Keratinocyte (primary cell): ENCODE data around the gene RGS9. TPM values are rescaled to one million over a fixed set of nuclear protein-coding genes. Genes with fewer than 3 reads are reported as not detected.
A peak's percentile ranks its signal among the peaks of the same experiment; 100 is the strongest.

Experiments used
- DNase-seq: peaks from one replicate; pipeline ENCODE4 v3.0.0-alpha.2; 2011; ENCODE audit warnings: low read depth, missing footprints, low spot score
- FAIRE-seq: peaks from 2 replicates; lab custom pipeline; 2011; peaks lifted over from hg19 to GRCh38; lab: Jason Lieb, UNC
- H2AFZ ChIP-seq: 2 replicates; pipeline ENCODE4 v1.6.0; 2012; ENCODE audit warnings: low read length, control low read depth, inconsistent platforms; ENCODE audit not compliant: control insufficient read depth
- H3K27ac ChIP-seq: 2 replicates; pipeline ENCODE4 v1.5.1; 2011; ENCODE audit warnings: low read length; ENCODE audit not compliant: control insufficient read depth, insufficient read depth
- H3K27me3 ChIP-seq: 3 replicates; pipeline ENCODE4 v1.6.0; 2011; ENCODE audit warnings: low read length; ENCODE audit not compliant: control insufficient read depth, insufficient read depth; ENCODE audit errors: extremely low read depth
- H3K36me3 ChIP-seq, 2 experiments: 2 replicates in 1 of 2; 3 replicates in 1 of 2; pipeline ENCODE4 v1.5.1; 2011; ENCODE audit warnings: low read length in 2 of 2, mild to moderate bottlenecking in 1 of 2; ENCODE audit not compliant: control insufficient read depth in 2 of 2, insufficient read depth in 2 of 2; ENCODE audit errors: extremely low read depth in 1 of 2
- H3K4me1 ChIP-seq: 3 replicates; pipeline ENCODE4 v1.5.1; 2011; ENCODE audit warnings: low read length; ENCODE audit not compliant: control insufficient read depth, insufficient read depth; ENCODE audit errors: extremely low read depth
- H3K4me2 ChIP-seq: 3 replicates; pipeline ENCODE4 v1.6.0; 2011; ENCODE audit warnings: low read depth, low read length; ENCODE audit not compliant: control insufficient read depth, insufficient read depth; ENCODE audit errors: extremely low read depth
- H3K4me3 ChIP-seq, 3 experiments: fragments of 200-600 bp in 1 of 3; sonication (generic) in 1 of 3; 2 replicates in 2 of 3; 3 replicates in 1 of 3; pipeline ENCODE4 v1.5.1; 2011 to 2016; ENCODE audit warnings: low read length in 3 of 3, mild to moderate bottlenecking in 3 of 3, control low read depth in 2 of 3, inconsistent platforms in 1 of 3, low read depth in 1 of 3, mixed read lengths in 1 of 3, mixed run types in 1 of 3, moderate library complexity in 1 of 3; ENCODE audit not compliant: control insufficient read depth in 2 of 3, insufficient read depth in 2 of 3; ENCODE audit errors: extremely low read depth in 1 of 3
- H3K79me2 ChIP-seq: 2 replicates; pipeline ENCODE4 v1.6.0; 2012; ENCODE audit warnings: low read length; ENCODE audit not compliant: control insufficient read depth, insufficient read depth
- H3K9ac ChIP-seq: 3 replicates; pipeline ENCODE4 v1.6.0; 2011; ENCODE audit warnings: low read length; ENCODE audit not compliant: control insufficient read depth, insufficient read depth; ENCODE audit errors: extremely low read depth
- H3K9me1 ChIP-seq: 3 replicates; pipeline ENCODE4 v1.6.0; 2011; ENCODE audit warnings: low read length; ENCODE audit not compliant: control insufficient read depth, insufficient read depth; ENCODE audit errors: extremely low read depth
- H3K9me3 ChIP-seq: 2 replicates; pipeline ENCODE4 v1.5.1; 2012; ENCODE audit warnings: low read depth, low read length; ENCODE audit not compliant: control insufficient read depth
- H4K20me1 ChIP-seq: 3 replicates; pipeline ENCODE4 v1.6.0; 2011; ENCODE audit warnings: low read length; ENCODE audit not compliant: control insufficient read depth, insufficient read depth; ENCODE audit errors: extremely low read depth
- EZH2 ChIP-seq: IDR thresholded peaks from one replicate; pipeline ENCODE4 v1.6.1; 2012; ENCODE audit warnings: inconsistent platforms, mild to moderate bottlenecking, low read length, moderate library complexity
- dilution Hi-C: fragments of 300-500 bp; cut with MboI; formaldehyde crosslinking; loops from one replicate; pipeline ENCODE4 v1.7.0; 2020; ENCODE audit warnings: low sequenced_read_pairs; ENCODE audit not compliant: extremely low pct_ligation_motif_present
- polyA minus RNA-seq, 3 experiments: library from RNA; depleted of rRNA, polyadenylated mRNA; stranded (reverse); fragments of >200 nt; gene quantifications; 1 replicate in 1 of 3; 2 replicates in 1 of 3; 3 replicates in 1 of 3; pipeline ENCODE4 v1.2.3, GENCODE V29; 2011
- polyA plus RNA-seq, 5 experiments: library from polyadenylated mRNA; depleted of rRNA in 3 of 5; stranded (reverse) in 3 of 5; stranded (forward) in 1 of 5; unstranded in 1 of 5; fragments of >200 nt; gene quantifications; 1 replicate in 1 of 5; 2 replicates in 3 of 5; 3 replicates in 1 of 5; pipeline versions ENCODE4 v1.2.1 to v1.2.3, GENCODE V29; 2011 to 2012; ENCODE audit warnings: missing spikeins in 2 of 5, low read depth in 1 of 5, low replicate concordance in 1 of 5
- TF ChIP-seq, protein P1 (sequence below), 3 experiments: IDR thresholded peaks in 1 of 3; conservative IDR thresholded peaks in 1 of 3; optimal IDR thresholded peaks in 1 of 3; 2 replicates in 2 of 3; 3 replicates in 1 of 3; pipeline versions ENCODE3 to v1.5.1; 2011; ENCODE audit warnings: low read length in 3 of 3, mild to moderate bottlenecking in 3 of 3, moderate library complexity in 2 of 3, control low read depth in 1 of 3, inconsistent platforms in 1 of 3; ENCODE audit not compliant: insufficient read depth in 2 of 3; ENCODE audit errors: extremely low read depth in 1 of 3

Gene RGS9
- polyA plus RNA-seq: 2.1 to 4.8 TPM (median 2.3 TPM) in 3 replicates
- 1.2 TPM for polyA plus RNA-seq (2011; ENCODE audit: low read depth)
- polyA plus RNA-seq (2011; cell fraction: cytosol; rRNA removed): 2.6 and 4.0 TPM in 2 replicates
- 1.1 and 1.7 TPM in 2 replicates for polyA plus RNA-seq (2011; cell fraction: nucleus; rRNA removed)
- polyA plus RNA-seq (2012; ENCODE audit: low replicate concordance): 1.2 and 3.0 TPM in 2 replicates
- polyA minus RNA-seq: 0.92 to 1.9 TPM (median 1.1 TPM) in 3 replicates
- 1.5 TPM for polyA minus RNA-seq (2011; cell fraction: cytosol; rRNA and poly(A)+ RNA removed)
- 0.53 and 1.6 TPM in 2 replicates for polyA minus RNA-seq (2011; cell fraction: nucleus; rRNA and poly(A)+ RNA removed)

DNA sequence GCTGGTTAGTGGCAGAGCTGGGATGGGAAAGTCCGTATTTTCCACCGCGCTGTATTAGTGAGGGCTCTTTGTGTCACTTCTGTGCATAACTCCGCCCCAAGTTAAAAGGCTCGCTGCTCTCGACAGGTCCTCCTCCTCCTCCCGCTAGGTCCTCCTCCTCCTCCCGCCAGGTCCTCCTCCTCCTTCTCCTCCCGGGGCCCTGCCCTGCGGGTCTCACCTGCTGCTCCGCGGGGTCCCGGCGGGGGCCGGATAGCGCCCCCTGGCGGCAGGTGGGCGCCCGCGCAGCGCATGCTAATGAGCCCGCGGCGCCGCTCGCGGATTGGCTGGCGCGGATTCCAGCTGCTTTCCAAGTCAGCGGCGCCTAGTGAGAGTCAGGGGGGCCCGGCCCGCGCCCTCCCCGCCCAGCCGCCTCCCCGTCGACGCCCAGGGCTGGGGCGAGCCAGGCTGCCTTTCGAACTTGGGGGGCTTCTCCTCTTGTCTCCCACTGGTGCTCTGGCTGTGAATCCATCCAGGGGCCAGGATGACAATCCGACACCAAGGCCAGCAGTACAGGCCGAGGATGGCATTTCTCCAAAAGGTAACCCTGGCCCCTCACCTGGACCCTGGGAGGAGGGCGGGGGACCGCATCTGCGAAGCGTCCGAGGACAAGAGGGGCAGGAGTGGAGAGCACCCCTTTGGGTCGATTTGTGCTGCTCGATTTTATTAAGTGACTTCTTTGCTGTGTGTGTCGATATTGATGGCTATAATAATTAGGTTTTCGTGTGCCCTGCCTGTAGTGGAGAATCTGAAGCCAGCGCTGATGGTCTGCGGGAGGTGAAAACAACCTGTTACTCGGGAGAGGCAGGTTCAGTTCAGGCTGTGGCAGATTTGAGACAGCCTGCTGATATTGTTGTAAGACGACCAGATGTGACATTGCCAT, at the start of gene RGS9:
TSS of gene RGS9 (plus strand) at position 350 of the 919 bp plus-strand sequence. CDS start at position 521, 171 bp downstream.
- Histone ChIP-seq H3K4me2 (peak within 1 kb of the TSS; percentile 57), H3K4me3 (peak within 1 kb of the TSS; percentile 21 to 65 (median 51)), H3K79me2 (no peaks in the 10 kb centered on the region), H3K4me1 (peaks cover 5% of the 10 kb centered on the region), H2AFZ (peak within 1 kb of the TSS; percentile 58), H3K36me3 (no peaks in the 10 kb centered on the region), H3K9me3 (no peaks in the 10 kb centered on the region), H3K9me1 (no peaks in the 10 kb centered on the region), H3K9ac (peak within 1 kb of the TSS; percentile 35), H4K20me1 (no peaks in the 10 kb centered on the region), H3K27me3 (peaks cover 14% of the 10 kb centered on the region), H3K27ac (no peak within 1 kb of the TSS)
- TF ChIP-seq EZH2: no peak
- TF ChIP-seq, protein P1, sequence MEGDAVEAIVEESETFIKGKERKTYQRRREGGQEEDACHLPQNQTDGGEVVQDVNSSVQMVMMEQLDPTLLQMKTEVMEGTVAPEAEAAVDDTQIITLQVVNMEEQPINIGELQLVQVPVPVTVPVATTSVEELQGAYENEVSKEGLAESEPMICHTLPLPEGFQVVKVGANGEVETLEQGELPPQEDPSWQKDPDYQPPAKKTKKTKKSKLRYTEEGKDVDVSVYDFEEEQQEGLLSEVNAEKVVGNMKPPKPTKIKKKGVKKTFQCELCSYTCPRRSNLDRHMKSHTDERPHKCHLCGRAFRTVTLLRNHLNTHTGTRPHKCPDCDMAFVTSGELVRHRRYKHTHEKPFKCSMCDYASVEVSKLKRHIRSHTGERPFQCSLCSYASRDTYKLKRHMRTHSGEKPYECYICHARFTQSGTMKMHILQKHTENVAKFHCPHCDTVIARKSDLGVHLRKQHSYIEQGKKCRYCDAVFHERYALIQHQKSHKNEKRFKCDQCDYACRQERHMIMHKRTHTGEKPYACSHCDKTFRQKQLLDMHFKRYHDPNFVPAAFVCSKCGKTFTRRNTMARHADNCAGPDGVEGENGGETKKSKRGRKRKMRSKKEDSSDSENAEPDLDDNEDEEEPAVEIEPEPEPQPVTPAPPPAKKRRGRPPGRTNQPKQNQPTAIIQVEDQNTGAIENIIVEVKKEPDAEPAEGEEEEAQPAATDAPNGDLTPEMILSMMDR (optimal IDR thresholded peaks at IDR 0.05 in 1 of 3, IDR thresholded peaks at IDR 0.05 in 1 of 3, conservative IDR thresholded peaks at IDR 0.05 in 1 of 3; ENCODE audit: extremely low read depth in 1 of 3, insufficient read depth in 2 of 3, low read length in 3 of 3): peak; percentile 74 to 84 (median 79)
- DNase-seq (peak; percentile 32), FAIRE-seq (no peak)
- dilution Hi-C loops: no loop called here

DNA sequence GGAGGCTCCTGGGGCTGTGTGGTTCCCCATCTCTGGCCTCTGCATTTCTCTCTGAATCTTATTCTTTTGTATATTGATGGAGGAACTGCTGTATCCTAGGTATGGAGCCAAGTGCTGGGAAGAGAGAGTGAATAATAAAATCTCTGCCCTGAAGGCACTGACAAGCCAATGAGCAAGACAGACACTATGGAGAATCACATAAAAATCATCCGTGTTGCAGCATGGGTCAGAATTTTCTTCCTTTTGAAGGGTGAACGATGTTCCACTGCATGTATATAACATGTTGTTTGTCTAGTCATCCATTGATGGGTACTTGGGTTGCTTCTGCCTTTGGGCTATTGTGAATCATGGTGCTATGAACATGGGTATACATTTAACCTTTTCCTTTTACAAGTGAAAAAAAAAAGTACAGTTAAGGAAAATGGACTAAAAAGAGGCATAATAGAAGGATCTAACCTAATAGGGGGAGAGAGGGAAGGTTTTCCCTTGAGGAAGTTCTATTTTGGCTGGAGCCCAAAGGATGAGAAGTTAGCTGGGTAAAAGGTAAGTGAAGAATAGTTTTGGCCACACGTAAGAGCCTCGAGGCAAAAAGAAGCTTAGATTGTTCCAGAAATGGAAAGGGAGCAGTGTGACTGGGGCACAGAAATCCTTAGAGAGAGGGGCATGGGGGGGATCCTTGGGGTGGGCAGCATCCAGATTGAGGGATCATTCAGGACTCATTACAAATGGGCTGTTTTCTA, 48.4 kb upstream of the RGS9 start:
- Histone ChIP-seq H2AFZ (no peak overlapping the region), H3K9ac (peak overlapping the region; percentile 43), H4K20me1 (no peaks in the 10 kb centered on the region), H3K4me2 (peak overlapping the region; percentile 61), H3K4me3 (no peak overlapping the region), H3K9me3 (no peaks in the 10 kb centered on the region), H3K4me1 (peaks cover 21% of the 10 kb centered on the region), H3K27me3 (no peaks in the 10 kb centered on the region), H3K27ac (peak overlapping the region; percentile 72), H3K36me3 (no peaks in the 10 kb centered on the region), H3K9me1 (no peaks in the 10 kb centered on the region), H3K79me2 (no peaks in the 10 kb centered on the region)
- DNase-seq: peak; percentile 89
- TF ChIP-seq EZH2: no peak
- TF ChIP-seq, protein P1 (optimal IDR thresholded peaks at IDR 0.05 in 1 of 3, IDR thresholded peaks at IDR 0.05 in 1 of 3, conservative IDR thresholded peaks at IDR 0.05 in 1 of 3; ENCODE audit: extremely low read depth in 1 of 3, insufficient read depth in 2 of 3, low read length in 3 of 3): no peak
- dilution Hi-C loops: no loop called here
- peak; percentile 94 for FAIRE-seq
